ENCODE data around the gene POLR2F.

POLR2F gene

GRCh38 chr22:37982938-37983859 lies 29.7 kb downstream of the POLR2F start:
- DNase-seq: no peak

GRCh38 chr22:37983860-37984791 lies 30.6 kb downstream of the POLR2F start, which contains the start of gene SOX10:
TSS of gene SOX10 (minus strand) at chr22:37984555. CDS start at chr22:37983784, 771 bp downstream.
- no peak for DNase-seq

GRCh38 chr22:37985050-37985585 lies 31.6 kb downstream of the POLR2F start:
- DNase-seq: no peak

- DNase-seq: no peak
These were observed 32.3 kb downstream of the POLR2F start for GRCh38 chr22:37985751-37986281.

- DNase-seq: no peak
These were observed 32.9 kb downstream of the POLR2F start for GRCh38 chr22:37986371-37986770.

GRCh38 chr22:37989146-37990045 lies 35.9 kb downstream of the POLR2F start:
- DNase-seq: no peak

GRCh38 chr22:37990301-37990700 lies 36.8 kb downstream of the POLR2F start:
- DNase-seq: no peak

- DNase-seq: no peak
These were observed 37.4 kb downstream of the POLR2F start for GRCh38 chr22:37990862-37991261.

- no peak for DNase-seq
These were observed 38.4 kb downstream of the POLR2F start for GRCh38 chr22:37991731-37992442.

GRCh38 chr22:37994049-37994448 lies 40.5 kb downstream of the POLR2F start:
- DNase-seq: no peak

- no peak for DNase-seq
These were observed 41.5 kb downstream of the POLR2F start for GRCh38 chr22:37994982-37995381.

GRCh38 chr22:37995460-37995859 lies 42.0 kb downstream of the POLR2F start:
- DNase-seq: no peak

GRCh38 chr22:37996079-37996478 lies 42.6 kb downstream of the POLR2F start:
- DNase-seq: no peak

GRCh38 chr22:37996515-37997246 lies 43.2 kb downstream of the POLR2F start:
- no peak for DNase-seq

- DNase-seq: no peak
These were observed 45.0 kb downstream of the POLR2F start for GRCh38 chr22:37998543-37998942.

GRCh38 chr22:37999236-37999635 lies 45.7 kb downstream of the POLR2F start:
- no peak for DNase-seq

GRCh38 chr22:37999640-38000272 lies 46.3 kb downstream of the POLR2F start:
- no peak for DNase-seq

- no peak for DNase-seq
These were observed 52.4 kb downstream of the POLR2F start for GRCh38 chr22:38005943-38006342.

GRCh38 chr22:38006906-38007305 lies 53.4 kb downstream of the POLR2F start:
- DNase-seq: no peak

- no peak for DNase-seq
These were observed 53.9 kb downstream of the POLR2F start for GRCh38 chr22:38007330-38007902.
